NB4 (cell line): Measurements from ENCODE around the gene RIMKLB.
A peak's percentile ranks its signal among the peaks of the same experiment; 100 is the strongest.

ENCODE experiments used
- DNase-seq: peaks from one replicate; pipeline ENCODE4 v3.0.0; 2010; ENCODE audit warnings: low read depth
- H3K4me3 ChIP-seq: one replicate; pipeline ENCODE4 v1.5.1; 2011; ENCODE audit warnings: mild to moderate bottlenecking, low read depth, low read length, moderate library complexity
- CTCF ChIP-seq: IDR thresholded peaks from one replicate; pipeline ENCODE4 v1.5.1; 2012; ENCODE audit warnings: low read depth, low read length
- MYC ChIP-seq: IDR thresholded peaks from 2 replicates; pipeline ENCODE4 v1.6.1; 2011; ENCODE audit warnings: low read depth, low read length
- POLR2A ChIP-seq: IDR thresholded peaks from 2 replicates; pipeline ENCODE4 v1.6.1; 2011; ENCODE audit warnings: mild to moderate bottlenecking; ENCODE audit not compliant: insufficient read length; ENCODE audit errors: extremely low read depth
- TF ChIP-seq, protein P1 (sequence below): IDR thresholded peaks from 2 replicates; pipeline ENCODE4 v1.6.1; 2011; ENCODE audit warnings: low read depth, low read length

RIMKLB gene

GRCh38 chr12:8695116-8695515 lies 2.7 kb upstream of the RIMKLB start:
- TF ChIP-seq, protein P1, sequence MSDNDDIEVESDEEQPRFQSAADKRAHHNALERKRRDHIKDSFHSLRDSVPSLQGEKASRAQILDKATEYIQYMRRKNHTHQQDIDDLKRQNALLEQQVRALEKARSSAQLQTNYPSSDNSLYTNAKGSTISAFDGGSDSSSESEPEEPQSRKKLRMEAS, result no peak
- no peak for TF ChIP-seq MYC
- no peak for TF ChIP-seq POLR2A
- no peak for TF ChIP-seq CTCF
- DNase-seq, result no peak
- H3K4me3 ChIP-seq, result no peak overlapping the region

- H3K4me3 ChIP-seq, result peak overlapping the region; percentile 55
- TF ChIP-seq POLR2A (no peak), CTCF (no peak), MYC (no peak)
- TF ChIP-seq, protein P1, result no peak
- no peak for DNase-seq
Observed at GRCh38 chr12:8696442-8697090, 1.2 kb upstream of the RIMKLB start.

GRCh38 chr12:8697120-8697475 lies 693 bp upstream of the RIMKLB start:
- H3K4me3 ChIP-seq, result peak overlapping the region; percentile 55
- no peak for DNase-seq
- no peak for TF ChIP-seq CTCF
- TF ChIP-seq, protein P1, result no peak
- TF ChIP-seq MYC, result no peak
- TF ChIP-seq POLR2A, result no peak

DNA sequence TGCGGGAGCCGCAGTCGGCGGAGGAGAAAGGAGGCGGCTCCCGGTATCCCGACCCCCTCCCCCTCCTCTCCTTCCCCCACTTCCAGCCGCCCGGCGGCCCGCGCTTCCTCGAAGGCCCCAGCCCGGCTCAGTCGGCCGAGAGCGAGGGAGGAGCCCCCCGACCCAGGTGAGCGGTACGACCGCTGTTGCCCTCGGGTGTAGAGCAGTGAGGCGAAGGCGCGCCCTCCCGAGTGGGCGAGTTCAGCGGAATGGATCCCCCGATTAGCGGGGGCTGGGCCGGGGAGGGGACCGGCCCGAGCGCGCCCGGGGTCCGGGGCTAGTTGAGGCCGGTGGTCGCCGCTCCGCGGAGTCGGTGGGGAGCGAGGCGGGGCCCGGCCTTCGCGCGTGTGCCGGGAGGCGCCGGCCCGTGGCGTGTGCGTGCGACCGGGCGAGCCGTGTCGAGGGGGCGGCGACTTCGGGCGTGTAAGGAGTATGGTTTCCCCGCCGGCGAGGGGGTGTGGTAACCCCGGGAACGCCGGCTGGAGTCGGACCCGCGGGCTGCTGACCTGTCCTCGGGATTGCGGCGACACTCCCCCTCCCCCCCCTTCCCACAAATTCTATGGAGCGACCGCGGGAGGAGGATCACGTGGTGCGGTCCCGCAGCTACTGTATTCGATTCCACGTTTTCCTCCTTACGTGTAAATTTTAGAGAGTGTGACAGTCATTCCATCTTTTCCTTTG lies 501 bp downstream of the RIMKLB start:
- peak overlapping the region; percentile 61 for H3K4me3 ChIP-seq
- DNase-seq, result peak; percentile 36

DNA sequence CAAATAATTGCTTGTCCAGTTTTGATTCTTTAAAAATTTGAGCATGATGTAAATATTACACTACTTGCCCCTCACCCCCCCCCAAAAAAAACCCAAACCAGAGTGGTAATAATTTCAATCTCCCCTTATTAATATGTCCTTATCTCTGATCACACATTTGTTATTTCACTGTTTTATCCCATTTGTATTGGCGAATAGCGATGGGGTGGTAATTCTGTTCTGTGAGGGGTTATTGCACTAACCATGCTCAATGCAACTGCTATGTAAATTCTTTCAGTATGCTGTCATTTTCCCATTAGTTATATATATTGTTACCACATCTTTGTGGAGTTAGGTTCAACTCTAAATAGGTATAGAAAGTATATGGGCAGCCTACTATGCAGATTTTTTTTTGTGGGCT lies 1.1 kb downstream of the RIMKLB start:
- H3K4me3 ChIP-seq, result peak overlapping the region; percentile 55

More for the DNA sequence above, 501 bp downstream of the RIMKLB start:
- TF ChIP-seq POLR2A (no peak), MYC (no peak), CTCF (no peak)
- TF ChIP-seq, protein P1, result no peak

More for the DNA sequence above, 1.1 kb downstream of the RIMKLB start:
- DNase-seq, result no peak
- TF ChIP-seq CTCF (no peak), MYC (no peak), POLR2A (no peak)
- TF ChIP-seq, protein P1, result no peak
